AG20443 (cell line): ENCODE results near the gene TPRG1L.
"Not testable (repeated sequence)": the region's sequence is repeated elsewhere in the genome, so short reads cannot be mapped to it uniquely, and the experiment has no call there.

Source experiments
- DNase-seq: peaks from one replicate; pipeline ENCODE4 v3.0.0; 2012; ENCODE audit warnings: low spot score, mixed read lengths

Gene TPRG1L

GRCh38 chr1:3609016-3609768 lies 15.6 kb upstream of the TPRG1L start:
- DNase-seq: no peak

- DNase-seq: no peak
These were observed 14.9 kb upstream of the TPRG1L start for GRCh38 chr1:3609769-3610526.

- no peak for DNase-seq
These were observed 14.2 kb upstream of the TPRG1L start for GRCh38 chr1:3610527-3611169.

GRCh38 chr1:3611170-3612019 lies 13.4 kb upstream of the TPRG1L start, which contains the start of gene MEGF6:
Gene MEGF6 (minus strand): TSS chr1:3611508. CDS start chr1:3611268, 240 bp downstream.
- DNase-seq: peak; percentile 79

GRCh38 chr1:3612123-3612522 lies 12.7 kb upstream of the TPRG1L start:
- DNase-seq: no peak

- DNase-seq: peak; percentile 69
These were observed 9.8 kb upstream of the TPRG1L start for GRCh38 chr1:3614755-3615742.

GRCh38 chr1:3616861-3617260 lies 8.0 kb upstream of the TPRG1L start:
- DNase-seq: no peak

GRCh38 chr1:3617806-3618345 lies 6.9 kb upstream of the TPRG1L start:
- no peak for DNase-seq

- no peak for DNase-seq
These were observed 6.3 kb upstream of the TPRG1L start for GRCh38 chr1:3618531-3618880.

GRCh38 chr1:3618881-3619671 lies 5.7 kb upstream of the TPRG1L start:
- DNase-seq: peak; percentile 87

GRCh38 chr1:3620708-3621107 lies 4.1 kb upstream of the TPRG1L start:
- DNase-seq: no peak

GRCh38 chr1:3621151-3621671 lies 3.6 kb upstream of the TPRG1L start:
- not testable (repeated sequence) for DNase-seq

GRCh38 chr1:3622102-3622501 lies 2.7 kb upstream of the TPRG1L start:
- DNase-seq: not testable (repeated sequence)

- DNase-seq: no peak
These were observed 1.2 kb upstream of the TPRG1L start for GRCh38 chr1:3623441-3624199.

GRCh38 chr1:3625151-3625907 lies 514 bp downstream of the TPRG1L start:
- DNase-seq: peak; percentile 56

GRCh38 chr1:3626025-3626424 lies 1.2 kb downstream of the TPRG1L start:
- DNase-seq: no peak

- no peak for DNase-seq
These were observed 2.9 kb downstream of the TPRG1L start for GRCh38 chr1:3627515-3628253.
